ENCODE results near the gene PRRC1.

DNA sequence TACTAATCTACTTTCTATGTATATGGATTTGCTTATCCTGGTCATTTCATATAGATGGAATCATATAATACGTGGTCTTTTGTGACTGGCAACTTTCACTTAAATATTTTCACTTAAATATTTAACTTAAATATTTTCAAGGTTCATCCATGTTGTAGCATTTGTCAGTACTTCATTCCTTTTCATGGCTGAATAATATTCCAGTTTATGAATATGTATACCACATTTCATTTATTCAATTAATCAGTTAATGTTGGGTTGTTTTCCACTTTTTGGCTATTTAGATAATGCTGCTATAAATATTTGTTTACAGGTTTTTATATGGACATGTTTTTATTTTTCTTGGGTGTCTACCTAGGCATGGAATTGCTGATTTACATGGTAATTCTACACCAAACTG lies 7.7 kb downstream of the PRRC1 start:
- TF ChIP-seq, protein P1, sequence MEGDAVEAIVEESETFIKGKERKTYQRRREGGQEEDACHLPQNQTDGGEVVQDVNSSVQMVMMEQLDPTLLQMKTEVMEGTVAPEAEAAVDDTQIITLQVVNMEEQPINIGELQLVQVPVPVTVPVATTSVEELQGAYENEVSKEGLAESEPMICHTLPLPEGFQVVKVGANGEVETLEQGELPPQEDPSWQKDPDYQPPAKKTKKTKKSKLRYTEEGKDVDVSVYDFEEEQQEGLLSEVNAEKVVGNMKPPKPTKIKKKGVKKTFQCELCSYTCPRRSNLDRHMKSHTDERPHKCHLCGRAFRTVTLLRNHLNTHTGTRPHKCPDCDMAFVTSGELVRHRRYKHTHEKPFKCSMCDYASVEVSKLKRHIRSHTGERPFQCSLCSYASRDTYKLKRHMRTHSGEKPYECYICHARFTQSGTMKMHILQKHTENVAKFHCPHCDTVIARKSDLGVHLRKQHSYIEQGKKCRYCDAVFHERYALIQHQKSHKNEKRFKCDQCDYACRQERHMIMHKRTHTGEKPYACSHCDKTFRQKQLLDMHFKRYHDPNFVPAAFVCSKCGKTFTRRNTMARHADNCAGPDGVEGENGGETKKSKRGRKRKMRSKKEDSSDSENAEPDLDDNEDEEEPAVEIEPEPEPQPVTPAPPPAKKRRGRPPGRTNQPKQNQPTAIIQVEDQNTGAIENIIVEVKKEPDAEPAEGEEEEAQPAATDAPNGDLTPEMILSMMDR (IDR thresholded peaks at IDR 0.05) = no peak
- TF ChIP-seq POLR2A (IDR thresholded peaks at IDR 0.05; ENCODE audit: low read depth) = no peak
- TF ChIP-seq EP300 (IDR thresholded peaks at IDR 0.05) = no peak
